HepG2 (cell line): ENCODE measurements around the gene MAPKAPK3. TPM values are rescaled to one million over a fixed set of nuclear protein-coding genes. Genes with fewer than 3 reads are reported as not detected.

Experiments
- ATAD3A ChIP-seq: sonication (generic); formaldehyde crosslinking; IDR thresholded peaks from 2 replicates; pipeline ENCODE4 v1.4.0; 2020; ENCODE audit warnings: missing genetic modification reagents
- BHLHE40 ChIP-seq: IDR thresholded peaks from 2 replicates; pipeline ENCODE4 v1.6.1; 2011; ENCODE audit warnings: low read length, improper control_type of control experiment
- CAMTA2 ChIP-seq: sonication (generic); formaldehyde crosslinking; IDR thresholded peaks from 2 replicates; pipeline ENCODE4 v1.4.0; 2020; ENCODE audit warnings: mild to moderate bottlenecking, missing genetic modification reagents, borderline replicate concordance
- DRAP1 ChIP-seq: IDR thresholded peaks from 2 replicates; pipeline ENCODE4 v1.6.1; 2016; ENCODE audit warnings: missing genetic modification reagents, missing compliant biosample characterization
- SP4 ChIP-seq: sonication (generic); formaldehyde crosslinking; IDR thresholded peaks from 2 replicates; pipeline ENCODE4 v1.8.1; 2023; ENCODE audit warnings: mild to moderate bottlenecking, missing genetic modification reagents
- ZBTB40 ChIP-seq, 2 experiments: fragments of 450-650 bp in 1 of 2; sonication (generic) in 1 of 2; formaldehyde crosslinking in 1 of 2; IDR thresholded peaks; 2 replicates each; pipeline versions ENCODE4 v1.6.1 to v1.8.0; 2016 to 2022; ENCODE audit warnings: antibody characterized with exemption in 1 of 2, mild to moderate bottlenecking in 1 of 2, missing genetic modification reagents in 1 of 2
- ZHX2 ChIP-seq, 2 experiments: sonication (generic) in 1 of 2; formaldehyde crosslinking in 1 of 2; IDR thresholded peaks; 2 replicates each; pipeline versions ENCODE4 v1.6.1 to v1.9.0; 2014 to 2022; ENCODE audit warnings: antibody characterized with exemption in 1 of 2, borderline replicate concordance in 1 of 2, inconsistent platforms in 1 of 2, low read depth in 1 of 2, missing genetic modification reagents in 1 of 2
- ZNF251 ChIP-seq: sonication (generic); formaldehyde crosslinking; IDR thresholded peaks from 2 replicates; pipeline ENCODE4 v1.9.0; 2021; ENCODE audit warnings: mild to moderate bottlenecking, missing genetic modification reagents
- ZNF362 ChIP-seq: sonication (generic); formaldehyde crosslinking; IDR thresholded peaks from 2 replicates; pipeline ENCODE4 v1.4.0; 2020; ENCODE audit warnings: missing genetic modification reagents, mild to moderate bottlenecking, borderline replicate concordance
- polyA plus RNA-seq, 8 experiments: library from polyadenylated mRNA; depleted of rRNA in 3 of 8; stranded (reverse) in 7 of 8; unstranded in 1 of 8; fragments of >200 nt; fragmentation: Illumina TruSeq in 4 of 8; extraction: Trizol in 4 of 8; gene quantifications; 2 replicates each; pipeline versions ENCODE4 v1.2.1 to v1.2.3, GENCODE V29; 2011 to 2016; ENCODE audit warnings: low read depth in 4 of 8, missing spikeins in 1 of 8, mixed read lengths in 1 of 8; ENCODE audit not compliant: insufficient read depth in 1 of 8
- total RNA-seq, 5 experiments: library from RNA; depleted of rRNA; stranded (reverse); fragments of >200 nt; fragmentation: Illumina TruSeq; extraction: Trizol; gene quantifications; 2 replicates each; pipeline ENCODE4 v1.2.3, GENCODE V29; 2016; ENCODE audit warnings: low read depth in 1 of 5

Gene MAPKAPK3
- total and polyA plus RNA-seq, 2 of the 13 experiments (the other 11 are each of a cell fraction or from before 2014, with no cell fraction given): 39.9 to 41.2 TPM

GRCh38 chr3:50617911-50618481, 1.0 kb downstream of the MAPKAPK3 start (continued):
- TF ChIP-seq ZHX2 (IDR thresholded peaks at IDR 0.05; ENCODE audit: low read depth) (no peak), ZHX2 (CRISPR knock-in tag; IDR thresholded peaks at IDR 0.05; ENCODE audit: borderline replicate concordance) (no peak), DRAP1 (CRISPR knock-in tag) (no peak), SP4 (0 out of 2 replicates have a peak, but pooled peaks have one; percentile 40), ZNF251 (CRISPR knock-in tag) (no peak), BHLHE40 (no peak), ZBTB40 (IDR thresholded peaks at IDR 0.05) (no peak), ZBTB40 (CRISPR knock-in tag; IDR thresholded peaks at IDR 0.05) (no peak), ATAD3A (CRISPR knock-in tag) (no peak), CAMTA2 (CRISPR knock-in tag) (0 out of 2 replicates have a peak, but pooled peaks have one; percentile 37), ZNF362 (CRISPR knock-in tag) (no peak)
